Panc1 (cell line): Measurements from ENCODE around the gene SCRN1. TPM values are rescaled to one million over a fixed set of nuclear protein-coding genes. Genes with fewer than 3 reads are reported as not detected.

Experiments used
- ATAC-seq: fragments of 200-7000 bp; cut with Tn5 transposase; 2 replicates; pipeline ENCODE4 v1.9.1; 2020; ENCODE audit warnings: mild to moderate bottlenecking, moderate library complexity
- BruUV-seq: library from RNA; stranded (reverse); fragments of 400-500 nt; replicated peaks from 2 replicates; lab custom pipeline; 2021; lab: Mats Ljungman, UMichigan
- CTCF ChIA-PET: fragments of 300-600 bp; sonication (Branson Sonifier 250); formaldehyde crosslinking; loops from one replicate; lab custom pipeline; 2022; ENCODE audit warnings: antibody characterized with exemption; lab: Charles Lee
- POLR2A ChIA-PET: fragments of 300-600 bp; sonication (Branson Sonifier 250); formaldehyde crosslinking; loops from one replicate; lab custom pipeline; 2022; ENCODE audit warnings: antibody characterized with exemption; lab: Charles Lee
- DNase-seq: peaks from one replicate; pipeline ENCODE4 v3.0.0-alpha.2; 2010; ENCODE audit warnings: low read depth, low spot score
- H3K27ac ChIP-seq: 2 replicates; pipeline ENCODE4 v1.5.1; 2011; ENCODE audit warnings: mild to moderate bottlenecking, low read length, inconsistent platforms
- H3K27me3 ChIP-seq: fragments of 200-500 bp; sonication (Bioruptor generic); 2 replicates; pipeline ENCODE4 v1.6.0; 2014; ENCODE audit warnings: low read length, inconsistent platforms; ENCODE audit not compliant: control insufficient read depth, insufficient read depth
- H3K36me3 ChIP-seq: fragments of 200-500 bp; sonication (Bioruptor generic); 2 replicates; pipeline ENCODE4 v1.5.1; 2014; ENCODE audit warnings: inconsistent platforms, mild to moderate bottlenecking, low read length, moderate library complexity; ENCODE audit not compliant: control insufficient read depth, insufficient read depth
- H3K4me1 ChIP-seq: 2 replicates; pipeline ENCODE4 v1.5.1; 2011; ENCODE audit warnings: inconsistent platforms, mild to moderate bottlenecking, low read length, moderate library complexity; ENCODE audit not compliant: control insufficient read depth, insufficient read depth
- H3K4me3 ChIP-seq, 2 experiments: 2 replicates each; pipeline ENCODE4 v1.5.1; 2011 to 2012; ENCODE audit warnings: low read depth in 2 of 2, low read length in 2 of 2, mild to moderate bottlenecking in 2 of 2, inconsistent platforms in 1 of 2, moderate library complexity in 1 of 2
- H3K9me3 ChIP-seq: fragments of 200-500 bp; sonication (Bioruptor generic); 2 replicates; pipeline ENCODE4 v1.5.1; 2014; ENCODE audit warnings: low read depth, mild to moderate bottlenecking, inconsistent platforms, low read length, moderate library complexity; ENCODE audit not compliant: control insufficient read depth, insufficient read depth
- POLR2AphosphoS5 ChIP-seq: IDR thresholded peaks from 2 replicates; pipeline ENCODE4 v1.6.1; 2012; ENCODE audit warnings: mild to moderate bottlenecking, low read depth, low read length, moderate library complexity
- SIN3A ChIP-seq: IDR thresholded peaks from 2 replicates; pipeline ENCODE4 v1.6.1; 2012; ENCODE audit warnings: low read depth, mild to moderate bottlenecking, low read length, moderate library complexity, borderline replicate concordance; ENCODE audit not compliant: insufficient read depth
- TCF7L2 ChIP-seq: IDR thresholded peaks from 2 replicates; pipeline ENCODE4 v1.6.1; 2011; ENCODE audit warnings: mild to moderate bottlenecking, low read depth, low read length, inconsistent platforms
- in situ Hi-C: cut with HindIII; loops from 2 replicates; pipeline ENCODE4 v1.10.0; 2016; ENCODE audit warnings: low sequenced_read_pairs, low pct_unique_long_range_greater_than_20kb
- intact Hi-C: fragments of 100-400 bp; cut with micrococcal nuclease; formaldehyde crosslinking; loops from one replicate; pipeline ENCODE4 v1.10.0; 2022; ENCODE audit not compliant: unreplicated experiment
- total RNA-seq: library from RNA; stranded (reverse); gene quantifications from one replicate; pipeline ENCODE4 v1.2.1, GENCODE V29; 2021; ENCODE audit not compliant: unreplicated experiment
- TF ChIP-seq, protein P1 (sequence below): fragments of 450-650 bp; IDR thresholded peaks from 2 replicates; pipeline ENCODE4 v1.5.1; 2017; ENCODE audit warnings: mild to moderate bottlenecking
- TF ChIP-seq, protein P2 (sequence below), 2 experiments: IDR thresholded peaks; 2 replicates each; pipeline ENCODE4 v1.6.1; 2011 to 2012; ENCODE audit warnings: low read depth in 2 of 2, control low read depth in 1 of 2, low read length in 1 of 2, mild to moderate bottlenecking in 1 of 2, moderate library complexity in 1 of 2; ENCODE audit not compliant: insufficient read depth in 1 of 2

SCRN1 gene
- total RNA-seq, 1 experiment from 2014 or later: 189 TPM

DNA sequence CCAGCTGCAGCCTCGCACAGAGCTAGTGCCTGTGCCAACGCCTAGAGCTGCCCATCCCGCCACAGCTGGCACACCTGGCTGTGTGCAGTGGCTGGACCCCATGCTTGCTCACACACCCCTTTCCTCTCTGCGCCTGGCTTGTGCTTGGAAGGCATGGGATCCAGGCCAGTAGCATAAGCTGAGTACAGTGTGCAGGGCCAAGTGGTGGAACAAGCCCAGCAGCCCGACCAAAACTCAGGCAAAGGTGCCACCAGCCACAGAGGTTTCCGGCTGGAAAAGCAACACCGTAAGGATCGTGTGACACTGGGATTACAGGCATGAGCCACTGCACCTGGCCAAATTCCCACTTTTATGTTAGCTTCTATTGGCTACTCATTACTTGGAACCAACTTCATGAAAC lies 38.4 kb downstream of the SCRN1 start:
- H3K9me3 ChIP-seq: no peaks in the 10 kb centered on the region
- no peak for ATAC-seq
- H3K4me1 ChIP-seq: no peaks in the 10 kb centered on the region
- CTCF ChIA-PET: interaction anchor here (0.6 kb wide), 1 partner anchor 111 kb away, joined by 3 read pairs; no protein-coding TSS in a partner anchor
- intact Hi-C loops (no loop called here), in situ Hi-C loops (no loop called here)
- DNase-seq: no peak
- H3K27ac ChIP-seq: no peak overlapping the region
- H3K27me3 ChIP-seq: no peaks in the 10 kb centered on the region
- TF ChIP-seq, protein P1, sequence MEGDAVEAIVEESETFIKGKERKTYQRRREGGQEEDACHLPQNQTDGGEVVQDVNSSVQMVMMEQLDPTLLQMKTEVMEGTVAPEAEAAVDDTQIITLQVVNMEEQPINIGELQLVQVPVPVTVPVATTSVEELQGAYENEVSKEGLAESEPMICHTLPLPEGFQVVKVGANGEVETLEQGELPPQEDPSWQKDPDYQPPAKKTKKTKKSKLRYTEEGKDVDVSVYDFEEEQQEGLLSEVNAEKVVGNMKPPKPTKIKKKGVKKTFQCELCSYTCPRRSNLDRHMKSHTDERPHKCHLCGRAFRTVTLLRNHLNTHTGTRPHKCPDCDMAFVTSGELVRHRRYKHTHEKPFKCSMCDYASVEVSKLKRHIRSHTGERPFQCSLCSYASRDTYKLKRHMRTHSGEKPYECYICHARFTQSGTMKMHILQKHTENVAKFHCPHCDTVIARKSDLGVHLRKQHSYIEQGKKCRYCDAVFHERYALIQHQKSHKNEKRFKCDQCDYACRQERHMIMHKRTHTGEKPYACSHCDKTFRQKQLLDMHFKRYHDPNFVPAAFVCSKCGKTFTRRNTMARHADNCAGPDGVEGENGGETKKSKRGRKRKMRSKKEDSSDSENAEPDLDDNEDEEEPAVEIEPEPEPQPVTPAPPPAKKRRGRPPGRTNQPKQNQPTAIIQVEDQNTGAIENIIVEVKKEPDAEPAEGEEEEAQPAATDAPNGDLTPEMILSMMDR: no peak
- no peak for TF ChIP-seq SIN3A
- TF ChIP-seq, protein P2, sequence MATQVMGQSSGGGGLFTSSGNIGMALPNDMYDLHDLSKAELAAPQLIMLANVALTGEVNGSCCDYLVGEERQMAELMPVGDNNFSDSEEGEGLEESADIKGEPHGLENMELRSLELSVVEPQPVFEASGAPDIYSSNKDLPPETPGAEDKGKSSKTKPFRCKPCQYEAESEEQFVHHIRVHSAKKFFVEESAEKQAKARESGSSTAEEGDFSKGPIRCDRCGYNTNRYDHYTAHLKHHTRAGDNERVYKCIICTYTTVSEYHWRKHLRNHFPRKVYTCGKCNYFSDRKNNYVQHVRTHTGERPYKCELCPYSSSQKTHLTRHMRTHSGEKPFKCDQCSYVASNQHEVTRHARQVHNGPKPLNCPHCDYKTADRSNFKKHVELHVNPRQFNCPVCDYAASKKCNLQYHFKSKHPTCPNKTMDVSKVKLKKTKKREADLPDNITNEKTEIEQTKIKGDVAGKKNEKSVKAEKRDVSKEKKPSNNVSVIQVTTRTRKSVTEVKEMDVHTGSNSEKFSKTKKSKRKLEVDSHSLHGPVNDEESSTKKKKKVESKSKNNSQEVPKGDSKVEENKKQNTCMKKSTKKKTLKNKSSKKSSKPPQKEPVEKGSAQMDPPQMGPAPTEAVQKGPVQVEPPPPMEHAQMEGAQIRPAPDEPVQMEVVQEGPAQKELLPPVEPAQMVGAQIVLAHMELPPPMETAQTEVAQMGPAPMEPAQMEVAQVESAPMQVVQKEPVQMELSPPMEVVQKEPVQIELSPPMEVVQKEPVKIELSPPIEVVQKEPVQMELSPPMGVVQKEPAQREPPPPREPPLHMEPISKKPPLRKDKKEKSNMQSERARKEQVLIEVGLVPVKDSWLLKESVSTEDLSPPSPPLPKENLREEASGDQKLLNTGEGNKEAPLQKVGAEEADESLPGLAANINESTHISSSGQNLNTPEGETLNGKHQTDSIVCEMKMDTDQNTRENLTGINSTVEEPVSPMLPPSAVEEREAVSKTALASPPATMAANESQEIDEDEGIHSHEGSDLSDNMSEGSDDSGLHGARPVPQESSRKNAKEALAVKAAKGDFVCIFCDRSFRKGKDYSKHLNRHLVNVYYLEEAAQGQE (IDR thresholded peaks at IDR 0.05; ENCODE audit: insufficient read depth in 1 of 2, low read depth in 2 of 2, low read length in 1 of 2): no peak
- TF ChIP-seq POLR2AphosphoS5: no peak
- TF ChIP-seq TCF7L2: no peak
- H3K36me3 ChIP-seq: peaks cover 13% of the 10 kb centered on the region
- H3K4me3 ChIP-seq: no peak overlapping the region
- POLR2A ChIA-PET: no interaction called here
- BruUV-seq: no TSS peak

DNA sequence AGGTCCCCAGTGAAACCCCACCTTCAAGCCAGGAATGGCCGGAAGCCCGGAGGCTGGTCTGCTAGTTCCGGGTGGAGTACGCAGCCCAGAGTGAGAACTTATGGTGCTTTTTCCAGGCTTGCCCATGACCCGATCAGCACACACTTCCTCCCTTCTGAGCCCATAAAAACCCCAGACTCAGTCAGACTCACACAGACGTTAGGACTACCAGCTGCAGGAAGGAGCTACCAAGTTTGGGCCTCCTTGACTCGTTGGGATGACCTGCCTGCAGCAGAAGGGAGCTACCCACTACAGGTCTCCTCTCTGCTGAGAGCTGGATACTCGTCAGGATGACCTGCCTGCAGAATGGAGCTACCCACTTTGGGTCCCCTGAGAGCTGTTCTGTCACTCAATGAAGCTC lies 39.1 kb downstream of the SCRN1 start:
- Histone ChIP-seq H3K4me1 (no peaks in the 10 kb centered on the region), H3K9me3 (no peaks in the 10 kb centered on the region), H3K36me3 (peaks cover 15% of the 10 kb centered on the region), H3K4me3 (no peak overlapping the region), H3K27me3 (no peaks in the 10 kb centered on the region), H3K27ac (no peak overlapping the region)
- DNase-seq (no peak), ATAC-seq (no peak)
- CTCF ChIA-PET: no interaction called here
- in situ Hi-C loops: no loop called here
- intact Hi-C loops: no loop called here
- BruUV-seq: no TSS peak
- POLR2A ChIA-PET: no interaction called here
- TF ChIP-seq, protein P1: no peak
